Measurements from ENCODE around the gene AKAP9.
A peak's percentile ranks its signal among the peaks of the same experiment; 100 is the strongest.
"Not testable (repeated sequence)": the region's sequence is repeated elsewhere in the genome, so short reads cannot be mapped to it uniquely, and the experiment has no call there.

Gene AKAP9

GRCh38 chr7:92072121-92072520, 131.5 kb downstream of the AKAP9 start:
- no peak for DNase-seq

GRCh38 chr7:92072708-92073107, 132.0 kb downstream of the AKAP9 start:
- no peak for DNase-seq

- no peak for DNase-seq
Measured at GRCh38 chr7:92075455-92076158, 134.9 kb downstream of the AKAP9 start.

- DNase-seq: no peak
Measured at GRCh38 chr7:92076509-92076908, 135.8 kb downstream of the AKAP9 start.

GRCh38 chr7:92083922-92084321, 143.3 kb downstream of the AKAP9 start:
- not testable (repeated sequence) for DNase-seq

GRCh38 chr7:92088266-92088665, 147.6 kb downstream of the AKAP9 start:
- no peak for DNase-seq

- no peak for DNase-seq
Measured at GRCh38 chr7:92092210-92092609, 151.5 kb downstream of the AKAP9 start.

- DNase-seq: no peak
Measured at GRCh38 chr7:92095380-92095779, 154.7 kb downstream of the AKAP9 start.

- no peak for DNase-seq
Measured at GRCh38 chr7:92100534-92100933, 159.9 kb downstream of the AKAP9 start.

GRCh38 chr7:92102862-92103261, 162.2 kb downstream of the AKAP9 start:
- not testable (repeated sequence) for DNase-seq

GRCh38 chr7:92108821-92109220, 168.2 kb downstream of the AKAP9 start:
- no peak for DNase-seq

GRCh38 chr7:92110857-92111256, 170.2 kb downstream of the AKAP9 start:
- DNase-seq: no peak

- DNase-seq: no peak
Measured at GRCh38 chr7:92115821-92116220, 175.2 kb downstream of the AKAP9 start.

- no peak for DNase-seq
Measured at GRCh38 chr7:92116949-92117348, 176.3 kb downstream of the AKAP9 start.

- no peak for DNase-seq
Measured at GRCh38 chr7:92119213-92119759, 178.6 kb downstream of the AKAP9 start.

- DNase-seq: no peak
Measured at GRCh38 chr7:92121681-92122080, 181.0 kb downstream of the AKAP9 start.

- DNase-seq: no peak
Measured at GRCh38 chr7:92131093-92131492, 190.4 kb downstream of the AKAP9 start.

- DNase-seq: no peak
Measured at GRCh38 chr7:92131764-92132330, 191.2 kb downstream of the AKAP9 start.

GRCh38 chr7:92133133-92133736, 192.6 kb downstream of the AKAP9 start:
- no peak for DNase-seq

GRCh38 chr7:92133737-92134270, 193.1 kb downstream of the AKAP9 start:
- peak; percentile 86 for DNase-seq

- DNase-seq: peak; percentile 95
Measured at GRCh38 chr7:92134271-92135051, 193.8 kb downstream of the AKAP9 start, which contains the start of gene CYP51A1. TSS of gene CYP51A1 (minus strand) at chr7:92134477. CDS start at chr7:92134364, 113 bp downstream.

GRCh38 chr7:92135052-92135889, 194.6 kb downstream of the AKAP9 start:
- no peak for DNase-seq
